GM12865 (cell line): ENCODE results near the gene PRM2.

Source experiments
- DNase-seq: peaks from one replicate; pipeline ENCODE4 v3.0.0; 2010; ENCODE audit warnings: low read depth
- H3K4me3 ChIP-seq: 2 replicates; pipeline ENCODE4 v1.5.1; 2011; ENCODE audit warnings: mild to moderate bottlenecking, low read depth, low read length, control low read depth
- CTCF ChIP-seq: IDR thresholded peaks from 2 replicates; pipeline ENCODE4 v1.5.1; 2011; ENCODE audit warnings: low read length, control low read depth, low read depth, inconsistent platforms; ENCODE audit not compliant: insufficient read depth; ENCODE audit errors: missing control alignments

PRM2 gene

GRCh38 chr16:11276143-11276895, at the start of gene PRM2:
Gene PRM2, minus strand, starts transcription at chr16:11276480. Its CDS starts 110 bp downstream, at chr16:11276370.
- H3K4me3 ChIP-seq, result no peak within 1 kb of the TSS
- no peak for DNase-seq
- no peak for TF ChIP-seq CTCF

- TF ChIP-seq CTCF, result no peak
- no peak overlapping the region for H3K4me3 ChIP-seq
- peak; percentile 78 for DNase-seq
Measured at GRCh38 chr16:11325404-11326083, 49.3 kb upstream of the PRM2 start.

GRCh38 chr16:11323551-11324336, 47.5 kb upstream of the PRM2 start:
- TF ChIP-seq CTCF, result no peak
- DNase-seq, result no peak

DNA sequence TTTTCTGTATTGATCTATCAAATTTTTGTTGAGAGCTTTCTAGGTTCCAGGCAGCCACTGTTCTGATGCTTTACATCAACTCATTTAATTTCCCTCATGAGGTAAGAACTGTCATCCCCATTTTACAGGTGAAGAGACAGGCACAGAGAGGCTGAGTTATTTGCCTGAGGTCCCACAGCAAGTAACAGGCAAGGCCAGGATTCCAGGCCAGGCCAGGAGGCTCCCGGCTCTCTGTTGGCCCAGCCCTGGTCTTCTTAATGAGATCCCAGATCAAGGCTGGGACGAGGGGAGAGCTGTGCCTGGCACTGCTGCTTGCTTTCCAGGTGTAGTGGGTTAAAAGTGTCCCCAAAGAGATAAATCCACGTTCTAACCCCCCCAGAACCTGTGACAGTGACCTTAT, 46.5 kb upstream of the PRM2 start:
- DNase-seq, result no peak
- no peak overlapping the region for H3K4me3 ChIP-seq
- TF ChIP-seq CTCF, result no peak

More at GRCh38 chr16:11323551-11324336, 47.5 kb upstream of the PRM2 start:
- H3K4me3 ChIP-seq, result no peak overlapping the region

DNA sequence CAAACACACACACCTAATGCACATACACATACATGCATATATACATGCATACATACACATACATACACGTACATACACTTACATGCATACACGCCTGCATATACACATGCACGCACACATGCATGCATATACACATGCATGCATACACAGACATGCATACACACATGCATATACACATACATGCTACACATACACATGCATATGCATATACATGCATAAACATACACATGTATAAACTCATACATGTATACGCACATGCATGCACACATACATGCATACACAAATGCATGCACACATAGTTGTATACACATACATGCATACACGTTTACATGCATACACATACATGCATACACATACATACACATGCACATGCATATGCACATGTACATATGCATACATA, 45.4 kb upstream of the PRM2 start:
- H3K4me3 ChIP-seq, result no peak overlapping the region
- TF ChIP-seq CTCF, result no peak
- DNase-seq, result no peak

DNA sequence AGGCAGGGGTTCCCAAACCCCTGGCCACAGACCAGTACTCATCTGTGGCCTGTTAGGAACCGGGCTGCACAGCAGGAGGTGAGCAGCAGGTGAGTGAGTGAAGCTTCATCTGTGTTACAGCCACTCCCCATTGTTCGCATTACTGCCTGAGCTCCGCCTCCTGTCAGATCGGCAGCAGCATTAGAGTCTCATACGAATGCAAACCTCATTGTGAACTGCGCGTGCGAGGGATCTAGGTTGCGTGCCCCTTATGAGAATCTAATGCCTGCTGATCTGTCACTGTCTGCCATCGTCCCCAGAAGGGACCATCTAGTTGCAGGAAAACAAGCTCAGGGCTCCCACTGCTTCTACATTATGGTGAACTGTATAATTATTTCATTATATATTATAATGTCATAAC, 43.9 kb upstream of the PRM2 start:
- DNase-seq, result no peak
- no peak for TF ChIP-seq CTCF
- no peak overlapping the region for H3K4me3 ChIP-seq
